GM06990 (cell line): ENCODE measurements around the gene EMILIN2.

Experiments used
- DNase-seq: peaks from one replicate; pipeline ENCODE4 v3.0.0-alpha.2; 2011; ENCODE audit not compliant: insufficient read length; ENCODE audit errors: extremely low read depth
- H3K27me3 ChIP-seq: replicated peaks from 2 replicates; pipeline ENCODE4 v1.6.0; 2011; ENCODE audit warnings: low read length; ENCODE audit not compliant: control insufficient read depth, insufficient read depth
- H3K36me3 ChIP-seq: 2 replicates; pipeline ENCODE4 v1.5.1; 2011; ENCODE audit warnings: low read length; ENCODE audit not compliant: control insufficient read depth, insufficient read depth
- H3K4me3 ChIP-seq: replicated peaks from 2 replicates; pipeline ENCODE4 v1.5.1; 2011; ENCODE audit warnings: low read depth, mild to moderate bottlenecking, control low read depth, low read length
- CTCF ChIP-seq: IDR thresholded peaks from 2 replicates; pipeline ENCODE4 v1.5.1; 2011; ENCODE audit warnings: low read length, control low read depth, mild to moderate bottlenecking, inconsistent platforms; ENCODE audit not compliant: insufficient read depth, poor library complexity, severe bottlenecking

EMILIN2 gene

GRCh38 chr18:2811416-2811815 is 35.4 kb upstream of the EMILIN2 start:
- TF ChIP-seq CTCF, result no peak
- no peak overlapping the region for H3K4me3 ChIP-seq
- H3K36me3 ChIP-seq, result no peaks in the 10 kb centered on the region
- H3K27me3 ChIP-seq, result no peaks in the 10 kb centered on the region
- DNase-seq, result no peak

GRCh38 chr18:2814928-2815327 is 31.9 kb upstream of the EMILIN2 start:
- DNase-seq, result no peak
- TF ChIP-seq CTCF, result no peak
- Histone ChIP-seq H3K27me3 (no peaks in the 10 kb centered on the region), H3K36me3 (no peaks in the 10 kb centered on the region), H3K4me3 (no peak overlapping the region)

GRCh38 chr18:2818281-2818680 is 28.5 kb upstream of the EMILIN2 start:
- no peaks in the 10 kb centered on the region for H3K27me3 ChIP-seq
- H3K4me3 ChIP-seq, result no peak overlapping the region
- no peak for TF ChIP-seq CTCF
- no peaks in the 10 kb centered on the region for H3K36me3 ChIP-seq
- DNase-seq, result no peak

- H3K27me3 ChIP-seq, result no peaks in the 10 kb centered on the region
These were observed 25.1 kb upstream of the EMILIN2 start for GRCh38 chr18:2821695-2822094.

GRCh38 chr18:2822213-2822921 is 24.4 kb upstream of the EMILIN2 start:
- no peak for TF ChIP-seq CTCF
- no peaks in the 10 kb centered on the region for H3K27me3 ChIP-seq
- no peak overlapping the region for H3K4me3 ChIP-seq
- no peak for DNase-seq
- H3K36me3 ChIP-seq, result no peaks in the 10 kb centered on the region

More at GRCh38 chr18:2821695-2822094, 25.1 kb upstream of the EMILIN2 start:
- Histone ChIP-seq H3K36me3 (no peaks in the 10 kb centered on the region), H3K4me3 (no peak overlapping the region)
- no peak for DNase-seq
- TF ChIP-seq CTCF, result no peak

- no peak for DNase-seq
- Histone ChIP-seq H3K4me3 (no peak overlapping the region), H3K27me3 (no peaks in the 10 kb centered on the region), H3K36me3 (no peaks in the 10 kb centered on the region)
- no peak for TF ChIP-seq CTCF
These were observed 23.6 kb upstream of the EMILIN2 start for GRCh38 chr18:2823202-2823601.
